GM18520 (cell line): ENCODE data around the gene MSI2.

ENCODE experiments used
- ATAC-seq: cut with Tn5 transposase; IDR thresholded peaks from one replicate; pipeline ENCODE4 v1.9.1; 2021; ENCODE audit not compliant: unreplicated experiment

Gene MSI2

GRCh38 chr17:57406981-57407286 lies 150.6 kb downstream of the MSI2 start:
- ATAC-seq = no peak

- ATAC-seq = no peak
These were observed 151.2 kb downstream of the MSI2 start for GRCh38 chr17:57407287-57408070.

DNA sequence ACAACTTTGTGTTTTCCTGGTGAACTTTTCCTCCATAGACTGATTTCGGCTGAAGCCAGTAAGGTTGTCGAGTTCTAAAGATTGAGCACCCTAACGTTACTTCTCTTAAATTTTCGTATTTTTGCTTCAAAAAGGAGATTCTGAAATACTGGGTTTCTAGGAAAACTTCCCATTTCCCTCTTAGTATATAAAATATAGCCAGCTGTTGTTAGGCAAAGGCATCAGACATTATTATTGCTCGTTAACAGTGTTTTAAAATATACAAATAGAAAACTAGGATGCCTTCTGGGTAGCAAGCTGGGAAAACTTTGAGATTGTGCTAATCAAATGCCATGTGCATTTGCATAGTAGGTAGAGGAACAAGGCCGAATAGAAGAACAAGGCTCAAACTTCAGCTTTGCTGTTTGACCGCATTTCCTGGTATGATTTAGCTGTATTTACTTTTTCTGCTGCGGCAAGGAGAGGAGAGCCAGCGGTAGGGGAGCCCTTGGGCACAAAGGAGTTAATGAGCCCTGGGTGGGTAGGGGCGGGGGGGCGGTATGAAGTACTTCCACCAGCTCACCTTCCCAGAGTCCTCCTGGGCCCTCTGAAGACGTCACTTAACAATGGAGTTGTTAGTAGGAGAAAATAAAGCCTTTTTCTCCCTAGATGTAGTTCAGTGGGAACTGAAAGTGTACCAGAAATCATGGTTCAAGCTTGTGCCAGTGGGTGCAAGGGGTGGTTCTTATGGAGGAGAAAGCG lies 151.9 kb downstream of the MSI2 start:
- no peak for ATAC-seq

DNA sequence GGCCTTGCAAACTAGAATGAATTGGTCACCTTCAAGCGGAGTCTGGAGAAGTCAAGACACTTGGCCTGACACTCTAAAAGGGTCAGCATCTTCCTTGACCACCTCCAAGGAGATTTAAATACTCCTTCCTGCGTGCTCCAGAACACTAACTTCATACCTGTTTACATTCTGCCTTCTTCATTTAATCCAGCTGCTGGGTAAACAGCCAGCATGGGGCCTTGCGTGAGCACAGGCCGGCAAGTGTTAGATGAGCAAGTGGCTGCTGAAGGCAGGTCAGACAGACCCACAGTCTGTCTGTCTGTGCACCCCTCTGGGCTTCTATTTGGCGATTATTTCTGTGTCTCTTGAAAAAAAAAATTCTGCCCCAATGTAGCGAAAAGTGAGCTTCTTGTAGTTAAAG lies 153.8 kb downstream of the MSI2 start:
- no peak for ATAC-seq

- ATAC-seq = no peak
These were observed 156.3 kb downstream of the MSI2 start for GRCh38 chr17:57412520-57413096.

DNA sequence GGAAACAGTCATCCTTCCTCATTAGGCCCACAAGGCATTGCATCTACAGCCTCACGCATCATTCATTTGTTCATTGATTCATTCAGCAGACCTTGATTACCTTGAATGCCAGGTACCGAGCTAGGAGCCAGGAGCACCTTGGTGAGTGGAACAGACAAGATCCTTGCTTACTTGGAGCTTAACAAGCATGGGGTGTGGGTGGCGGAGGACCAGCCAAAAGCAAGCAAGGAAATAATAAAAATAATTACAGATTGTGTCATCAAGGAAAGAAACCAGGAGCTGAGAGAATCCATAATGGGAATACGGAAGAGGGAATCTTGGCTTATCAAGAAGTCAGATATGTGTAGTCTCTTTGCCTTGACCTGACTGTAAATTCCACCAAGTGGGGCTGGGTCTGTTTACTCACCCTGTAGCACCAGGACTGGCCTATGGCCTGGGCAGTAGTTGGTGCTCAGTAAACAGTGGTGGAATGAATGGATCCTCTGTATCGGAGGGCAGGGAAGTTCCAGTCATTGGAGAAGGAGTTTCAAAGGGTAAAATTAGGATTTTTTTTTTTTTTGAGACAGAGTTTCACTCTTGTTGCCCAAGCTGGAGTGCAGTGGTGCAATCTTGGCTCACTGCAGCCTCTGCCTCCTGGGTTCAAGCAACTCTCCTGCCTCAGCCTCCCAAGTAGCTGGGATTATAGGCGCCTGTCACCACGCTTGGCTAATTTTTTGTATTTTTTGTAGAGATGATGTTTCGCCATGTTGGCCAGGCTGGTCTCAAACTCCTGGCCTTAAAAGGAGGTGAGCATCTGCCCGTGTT lies 157.7 kb downstream of the MSI2 start:
- ATAC-seq = no peak

DNA sequence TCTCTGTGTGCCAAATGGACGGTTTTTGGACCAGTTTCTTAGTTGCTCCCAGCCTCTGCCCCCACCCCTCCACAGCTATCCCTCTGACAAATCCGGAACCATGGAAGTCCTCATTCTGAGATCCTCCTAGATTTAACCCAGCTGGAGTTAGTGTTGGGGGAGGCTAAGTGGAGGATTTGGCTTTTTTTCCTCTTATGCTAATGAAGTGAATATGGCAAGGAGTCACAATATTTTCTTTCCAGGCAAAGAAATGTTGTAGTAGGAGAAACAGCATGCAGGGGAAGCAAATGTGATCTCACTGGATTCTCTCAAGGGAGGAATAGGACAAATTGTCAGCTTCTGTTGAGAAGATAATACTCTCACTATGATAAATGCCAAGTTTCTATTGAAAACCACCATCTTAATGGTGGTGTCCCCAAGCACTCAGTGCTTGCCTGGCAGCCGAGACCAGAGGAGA lies 159.5 kb downstream of the MSI2 start:
- no peak for ATAC-seq

- no peak for ATAC-seq
These were observed 160.0 kb downstream of the MSI2 start for GRCh38 chr17:57416369-57416768.

DNA sequence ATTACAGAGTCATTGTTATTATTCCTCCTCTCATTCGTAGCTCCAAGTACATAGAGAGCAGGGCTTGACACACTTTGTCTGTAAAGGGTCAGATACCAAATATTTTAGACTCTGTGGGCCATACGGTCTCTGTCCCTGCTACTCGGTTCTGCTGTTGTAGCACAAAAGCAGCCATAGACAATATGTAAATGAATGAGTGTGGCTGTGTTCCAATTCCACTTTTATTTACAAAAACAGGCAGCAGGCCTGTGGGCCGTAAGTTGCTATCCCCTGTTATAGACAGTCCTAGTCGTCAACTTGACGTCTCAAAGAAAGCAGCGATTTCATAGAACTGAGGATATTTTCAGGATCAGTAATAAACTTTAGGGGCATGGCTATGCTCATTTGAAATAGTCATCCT lies 161.6 kb downstream of the MSI2 start:
- ATAC-seq = no peak

GRCh38 chr17:57418463-57419246 lies 162.3 kb downstream of the MSI2 start:
- no peak for ATAC-seq

DNA sequence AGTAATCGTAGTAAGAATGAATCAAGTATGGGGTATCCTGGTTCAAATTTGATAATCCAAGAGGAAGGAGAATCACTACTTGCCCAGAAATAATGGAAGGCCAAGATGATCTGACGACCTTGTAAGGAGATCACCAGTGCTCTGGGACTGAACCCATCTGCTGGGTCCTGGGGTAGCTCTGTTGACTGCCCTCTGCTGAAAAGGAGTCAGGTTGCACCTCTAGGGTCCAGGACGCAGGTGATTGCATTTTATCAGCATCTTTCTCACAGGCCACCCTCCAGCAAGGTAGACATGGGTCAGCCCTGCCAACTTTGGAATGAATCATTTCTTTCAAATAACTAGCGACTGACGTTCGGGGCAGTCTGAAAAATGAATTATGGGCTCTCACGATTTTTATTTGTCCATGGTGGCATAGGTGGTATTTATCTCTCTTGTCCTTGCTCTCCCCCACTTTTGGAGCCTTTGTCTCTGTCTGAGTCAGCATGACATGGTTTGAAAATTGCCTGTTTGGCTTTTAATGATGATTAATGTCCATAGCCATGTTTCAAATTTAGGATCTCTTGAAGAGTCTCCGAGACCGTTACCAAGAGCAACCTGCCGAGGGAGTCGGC lies 163.7 kb downstream of the MSI2 start:
- no peak for ATAC-seq

DNA sequence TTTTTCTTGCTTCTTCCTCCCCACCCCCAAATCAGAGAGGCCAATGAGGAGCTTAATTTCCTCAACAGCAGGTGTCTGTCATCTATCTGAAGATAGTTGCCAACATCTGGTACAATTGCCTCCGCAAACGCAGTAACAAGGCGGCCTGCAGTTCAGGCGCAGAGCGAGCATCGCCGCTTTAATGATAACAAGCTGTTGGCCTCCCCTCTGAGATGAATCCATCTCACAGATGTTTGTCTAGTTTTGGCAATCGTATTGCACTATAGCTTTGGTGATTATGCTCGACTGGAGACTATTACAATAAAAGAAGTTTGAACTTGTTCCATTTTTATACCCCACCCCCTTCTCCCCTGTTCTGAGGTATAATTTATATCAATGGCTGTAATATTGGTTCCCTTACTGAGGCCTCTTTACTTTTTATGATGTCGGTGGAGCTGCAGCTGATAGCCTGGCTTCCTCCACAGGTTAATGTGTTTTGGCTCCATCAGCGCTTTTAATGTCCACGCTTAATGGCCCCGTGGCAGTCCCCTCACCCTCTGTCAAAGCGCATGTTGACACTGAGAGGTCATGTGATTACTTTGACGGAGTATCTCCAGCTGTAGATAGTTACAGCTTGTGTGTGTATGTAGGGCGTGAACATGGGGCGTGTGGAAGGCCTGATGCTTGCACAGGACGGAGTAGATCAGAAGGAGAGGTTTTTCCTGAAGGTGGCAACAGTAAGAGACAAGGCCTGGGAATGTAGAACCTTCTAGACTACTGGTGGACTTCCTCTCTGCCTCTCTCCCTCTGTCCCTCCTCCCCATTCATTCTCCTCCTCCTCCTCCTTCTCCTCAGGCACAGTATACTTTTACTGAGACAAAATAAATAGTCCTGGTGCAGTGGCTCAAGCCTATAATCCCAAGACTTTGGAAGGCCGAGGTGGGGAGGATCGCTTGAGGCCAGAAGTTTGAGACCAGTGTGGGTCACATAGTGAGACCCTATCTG lies 164.7 kb downstream of the MSI2 start:
- no peak for ATAC-seq

- ATAC-seq = peak; percentile 89
These were observed 166.3 kb downstream of the MSI2 start for GRCh38 chr17:57422574-57423164.

- no peak for ATAC-seq
These were observed 167.2 kb downstream of the MSI2 start for GRCh38 chr17:57423541-57423940.

- ATAC-seq = no peak
These were observed 167.9 kb downstream of the MSI2 start for GRCh38 chr17:57424273-57424672.

- no peak for ATAC-seq
These were observed 168.5 kb downstream of the MSI2 start for GRCh38 chr17:57424777-57425188.

DNA sequence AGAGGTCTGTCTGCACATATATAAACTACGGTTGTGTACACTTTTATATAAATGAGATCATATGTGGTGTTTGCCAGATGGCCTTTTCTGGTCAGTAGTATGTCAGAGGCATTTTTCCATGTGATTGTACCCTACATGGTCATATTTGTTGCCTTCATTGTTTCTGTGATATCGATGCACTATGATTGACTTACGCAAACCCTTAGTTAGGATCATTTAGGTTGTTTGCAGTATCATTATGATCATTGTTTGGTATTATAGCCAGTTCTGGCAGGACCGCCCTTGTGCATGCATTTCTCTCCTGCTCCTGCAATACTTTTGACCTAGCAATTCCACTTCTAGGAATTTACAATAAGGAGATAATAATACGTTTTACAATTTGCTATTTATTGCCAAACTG lies 169.1 kb downstream of the MSI2 start:
- ATAC-seq = no peak
